SU-DHL-6 (cell line): ENCODE results near the gene SRGAP2B.
"Not testable (repeated sequence)": the region's sequence is repeated elsewhere in the genome, so short reads cannot be mapped to it uniquely, and the experiment has no call there.

ENCODE experiments used
- H2AFZ ChIP-seq: fragments of 200-600 bp; sonication (generic); 2 replicates; pipeline ENCODE4 v1.6.1; 2014; ENCODE audit warnings: low read depth, mild to moderate bottlenecking, moderate library complexity, mixed read lengths, antibody characterized with exemption, low read length; ENCODE audit not compliant: severe bottlenecking
- H3F3A ChIP-seq: fragments of 200-600 bp; shearing (Covaris generic); 2 replicates; pipeline ENCODE4 v1.6.0; 2016; ENCODE audit warnings: antibody characterized with exemption, mild to moderate bottlenecking; ENCODE audit not compliant: insufficient read depth
- H3K27ac ChIP-seq: fragments of 200-600 bp; sonication (generic); 2 replicates; pipeline ENCODE4 v1.5.1; 2016; ENCODE audit warnings: low read depth, mild to moderate bottlenecking, low read length, moderate library complexity, mixed read lengths
- H3K27me3 ChIP-seq: fragments of 200-600 bp; sonication (generic), shearing (Covaris generic); 2 replicates; pipeline ENCODE4 v1.6.0; 2014; ENCODE audit warnings: mild to moderate bottlenecking, low read length
- H3K36me3 ChIP-seq: fragments of 200-600 bp; sonication (generic); 2 replicates; pipeline ENCODE4 v1.6.1; 2014; ENCODE audit warnings: mild to moderate bottlenecking, low read length, mixed read lengths
- H3K4me2 ChIP-seq: fragments of 300-600, 200-600 bp; shearing (Covaris generic), sonication (generic); 2 replicates; pipeline ENCODE4 v1.6.0; 2014; ENCODE audit warnings: low read length, low read depth, mild to moderate bottlenecking; ENCODE audit not compliant: poor library complexity, severe bottlenecking
- H3K4me3 ChIP-seq: fragments of 200-600 bp; sonication (generic); 2 replicates; pipeline ENCODE4 v1.5.1; 2014; ENCODE audit warnings: antibody characterized with exemption, low read length, mild to moderate bottlenecking, mixed read lengths; ENCODE audit not compliant: insufficient read depth, poor library complexity, severe bottlenecking
- H3K79me2 ChIP-seq: fragments of 200-600 bp; sonication (generic); 2 replicates; pipeline ENCODE4 v1.6.1; 2014; ENCODE audit warnings: mild to moderate bottlenecking, low read length, moderate library complexity; ENCODE audit not compliant: insufficient read depth
- H3K9ac ChIP-seq: fragments of 200-600 bp; sonication (generic); 2 replicates; pipeline ENCODE4 v1.7.0; 2014; ENCODE audit warnings: mild to moderate bottlenecking, low read length
- H3K9me2 ChIP-seq: fragments of 200-600 bp; sonication (generic); replicated peaks from 2 replicates; pipeline ENCODE4 v1.6.1; 2014; ENCODE audit warnings: low read length; ENCODE audit not compliant: insufficient read depth
- H3K9me3 ChIP-seq: fragments of 200-600 bp; sonication (generic); 2 replicates; pipeline ENCODE4 v1.6.1; 2014; ENCODE audit warnings: low read length, mixed read lengths; ENCODE audit not compliant: insufficient read depth
- H4K20me1 ChIP-seq: fragments of 200-600 bp; sonication (generic); 2 replicates; pipeline ENCODE4 v1.6.1; 2014; ENCODE audit warnings: low read depth, mild to moderate bottlenecking, antibody characterized with exemption, low read length, moderate library complexity, mixed read lengths

SRGAP2B gene

GRCh38 chr1:144919106-144919505 lies 176.0 kb downstream of the SRGAP2B start:
- H3F3A ChIP-seq, H3K9me3 ChIP-seq, H3K9ac ChIP-seq, H3K79me2 ChIP-seq, H3K4me3 ChIP-seq, H4K20me1 ChIP-seq, H3K9me2 ChIP-seq, H2AFZ ChIP-seq, H3K36me3 ChIP-seq, H3K27ac ChIP-seq, H3K27me3 ChIP-seq, H3K4me2 ChIP-seq: not testable (repeated sequence)

GRCh38 chr1:144918027-144918603 lies 177.0 kb downstream of the SRGAP2B start:
- not testable (repeated sequence) for H3K27me3 ChIP-seq, H3K9ac ChIP-seq, H4K20me1 ChIP-seq, H3K9me3 ChIP-seq, H2AFZ ChIP-seq, H3K79me2 ChIP-seq, H3F3A ChIP-seq, H3K4me2 ChIP-seq, H3K36me3 ChIP-seq, H3K9me2 ChIP-seq, H3K4me3 ChIP-seq, H3K27ac ChIP-seq

DNA sequence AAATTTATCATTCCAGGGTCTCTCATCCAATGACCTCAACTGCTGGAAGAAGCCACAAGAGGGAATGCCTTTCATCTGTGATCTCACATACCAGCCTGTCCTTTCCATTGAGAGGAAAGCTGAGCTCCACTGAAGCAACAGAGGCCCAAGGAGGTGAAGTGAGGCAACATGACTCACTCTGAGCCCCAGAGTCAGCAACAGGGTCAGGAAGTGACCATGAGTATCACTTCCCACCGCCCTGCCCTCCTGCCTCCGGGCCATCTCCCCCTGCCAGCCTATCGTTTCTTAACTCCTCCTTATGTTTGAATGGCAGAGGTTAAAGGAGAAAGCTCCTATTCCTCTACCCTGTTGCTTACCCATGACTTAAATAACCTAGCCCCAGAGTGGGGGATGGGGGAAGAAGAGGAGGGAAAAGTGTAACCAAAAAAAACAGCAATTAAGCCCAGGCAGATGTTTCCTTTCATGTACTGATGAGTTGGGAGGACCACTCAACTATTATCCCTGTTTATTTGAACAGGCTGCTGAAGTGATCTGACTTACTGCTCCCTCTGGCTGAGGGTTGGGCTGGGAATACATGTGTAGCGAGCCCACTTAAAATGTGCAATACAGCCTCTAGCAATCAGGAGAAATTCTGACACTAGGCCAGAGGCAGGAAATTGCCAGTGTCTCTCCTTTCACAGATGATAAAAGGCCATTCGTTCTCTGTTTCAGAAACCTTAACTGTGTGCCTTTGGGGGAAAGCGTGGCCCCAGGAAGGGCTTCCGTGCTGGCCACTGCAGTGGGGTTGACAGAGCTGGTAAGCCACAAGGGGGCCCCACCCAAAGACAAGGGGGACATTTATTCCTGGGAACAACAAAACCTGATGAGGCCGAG lies 177.7 kb downstream of the SRGAP2B start:
- not testable (repeated sequence) for H3K9ac ChIP-seq, H3K4me3 ChIP-seq, H3K9me3 ChIP-seq, H3K27ac ChIP-seq, H2AFZ ChIP-seq, H4K20me1 ChIP-seq, H3K4me2 ChIP-seq, H3K36me3 ChIP-seq, H3K79me2 ChIP-seq, H3K9me2 ChIP-seq, H3F3A ChIP-seq, H3K27me3 ChIP-seq

GRCh38 chr1:144913977-144914734 lies 181.0 kb downstream of the SRGAP2B start:
- not testable (repeated sequence) for H3F3A ChIP-seq, H2AFZ ChIP-seq, H3K9me3 ChIP-seq, H3K36me3 ChIP-seq, H3K27ac ChIP-seq, H4K20me1 ChIP-seq, H3K9ac ChIP-seq, H3K9me2 ChIP-seq, H3K4me3 ChIP-seq, H3K79me2 ChIP-seq, H3K4me2 ChIP-seq, H3K27me3 ChIP-seq

GRCh38 chr1:144913458-144913857 lies 181.7 kb downstream of the SRGAP2B start:
- not testable (repeated sequence) for H3K36me3 ChIP-seq, H2AFZ ChIP-seq, H3K9me2 ChIP-seq, H4K20me1 ChIP-seq, H3K4me2 ChIP-seq, H3K9me3 ChIP-seq, H3K4me3 ChIP-seq, H3K27ac ChIP-seq, H3K9ac ChIP-seq, H3K27me3 ChIP-seq, H3F3A ChIP-seq, H3K79me2 ChIP-seq

DNA sequence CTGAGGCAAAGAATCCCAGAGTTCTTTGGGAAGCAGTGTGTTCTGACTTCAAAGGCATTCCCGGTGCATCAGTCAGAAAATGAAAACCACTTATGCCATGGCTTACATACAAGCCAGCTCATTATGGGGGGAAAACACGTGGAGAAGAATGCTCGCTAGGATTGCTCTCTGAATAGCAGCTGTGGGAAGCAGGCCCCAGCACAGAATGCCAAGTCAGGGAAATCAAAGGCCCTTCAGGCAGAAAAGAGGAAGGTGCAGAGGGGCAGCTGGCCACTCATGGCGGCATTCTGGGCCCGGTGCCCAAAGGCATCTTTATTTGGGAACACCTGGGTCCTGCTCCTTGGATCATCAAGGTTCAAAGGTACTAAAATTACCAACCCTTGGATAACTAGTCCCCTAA lies 184.4 kb downstream of the SRGAP2B start:
- not testable (repeated sequence) for H3K9me3 ChIP-seq, H3K9ac ChIP-seq, H3K36me3 ChIP-seq, H3K27ac ChIP-seq, H3F3A ChIP-seq, H4K20me1 ChIP-seq, H2AFZ ChIP-seq, H3K4me2 ChIP-seq, H3K9me2 ChIP-seq, H3K79me2 ChIP-seq, H3K4me3 ChIP-seq, H3K27me3 ChIP-seq

GRCh38 chr1:144900841-144901240 lies 194.3 kb downstream of the SRGAP2B start:
- H3K79me2 ChIP-seq, H3K27ac ChIP-seq, H3K9me2 ChIP-seq, H3K4me2 ChIP-seq, H3K27me3 ChIP-seq, H3K36me3 ChIP-seq, H3F3A ChIP-seq, H4K20me1 ChIP-seq, H3K9me3 ChIP-seq, H3K9ac ChIP-seq, H2AFZ ChIP-seq, H3K4me3 ChIP-seq: not testable (repeated sequence)
